Karpas-422 (cell line): Measurements from ENCODE around the gene FNBP1. TPM values are rescaled to one million over a fixed set of nuclear protein-coding genes. Genes with fewer than 3 reads are reported as not detected.

Experiments used
- DNase-seq: peaks from one replicate; pipeline ENCODE4 v3.0.0-alpha.2; 2015
- H2AFZ ChIP-seq: fragments of 200-600 bp; sonication (generic); 2 replicates; pipeline ENCODE4 v1.6.1; 2014; ENCODE audit warnings: antibody characterized with exemption, low read length, mixed read lengths
- H3K27ac ChIP-seq: fragments of 200-600 bp; sonication (generic); 2 replicates; pipeline ENCODE4 v1.5.1; 2014; ENCODE audit warnings: mild to moderate bottlenecking, low read length, moderate library complexity
- H3K27me3 ChIP-seq: fragments of 200-600 bp; sonication (generic); 2 replicates; pipeline ENCODE4 v1.6.1; 2014; ENCODE audit warnings: low read length, mixed read lengths
- H3K36me3 ChIP-seq: fragments of 200-600 bp; sonication (generic); 2 replicates; pipeline ENCODE4 v1.6.1; 2014; ENCODE audit warnings: low read length, mixed read lengths; ENCODE audit not compliant: insufficient read depth
- H3K4me1 ChIP-seq: fragments of 200-600 bp; sonication (generic); 2 replicates; pipeline ENCODE4 v1.6.1; 2014; ENCODE audit warnings: mild to moderate bottlenecking, low read length, mixed read lengths
- H3K4me2 ChIP-seq: fragments of 200-600 bp; sonication (generic); 2 replicates; pipeline ENCODE4 v1.6.1; 2014; ENCODE audit warnings: low read length, low read depth, mild to moderate bottlenecking; ENCODE audit not compliant: poor library complexity, severe bottlenecking
- H3K4me3 ChIP-seq: fragments of 200-600 bp; sonication (generic); 2 replicates; pipeline ENCODE4 v1.5.1; 2014; ENCODE audit warnings: mild to moderate bottlenecking, antibody characterized with exemption, low read length, mixed read lengths
- H3K79me2 ChIP-seq: fragments of 200-600 bp; sonication (generic); 2 replicates; pipeline ENCODE4 v1.6.1; 2014; ENCODE audit warnings: mild to moderate bottlenecking, low read length, mixed read lengths
- H3K9ac ChIP-seq: fragments of 200-600 bp; sonication (generic); 2 replicates; pipeline ENCODE4 v1.6.0; 2014; ENCODE audit warnings: low read length
- H3K9me2 ChIP-seq: fragments of 200-600 bp; sonication (generic), shearing (Covaris generic); replicated peaks from 2 replicates; pipeline ENCODE4 v1.6.0; 2014; ENCODE audit warnings: mild to moderate bottlenecking, low read length, moderate library complexity; ENCODE audit not compliant: insufficient read depth
- H3K9me3 ChIP-seq: fragments of 300-700, 200-600 bp; sonication (generic); 2 replicates; pipeline ENCODE4 v1.6.1; 2014; ENCODE audit warnings: low read length, mixed read lengths
- H4K20me1 ChIP-seq: fragments of 200-600 bp; sonication (generic); 2 replicates; pipeline ENCODE4 v1.6.1; 2014; ENCODE audit warnings: mild to moderate bottlenecking, antibody characterized with exemption, low read length, low read depth; ENCODE audit not compliant: insufficient read depth
- total RNA-seq: library from RNA; depleted of rRNA; stranded (reverse); fragments of >200 nt; shearing (Covaris generic); gene quantifications from 2 replicates; pipeline ENCODE4 v1.2.3, GENCODE V29; 2014; ENCODE audit warnings: low replicate concordance

The FNBP1 gene
- total RNA-seq, 1 experiment from 2014 or later: 205 TPM

- Histone ChIP-seq H4K20me1 (no peaks in the 10 kb centered on the region), H3K4me3 (no peak overlapping the region), H3K9me2 (no peaks in the 10 kb centered on the region), H3K27me3 (no peaks in the 10 kb centered on the region), H3K27ac (no peak overlapping the region), H3K79me2 (no peaks in the 10 kb centered on the region), H3K9ac (no peak overlapping the region), H3K9me3 (no peaks in the 10 kb centered on the region), H3K4me2 (no peak overlapping the region), H3K36me3 (peaks cover 34% of the 10 kb centered on the region), H3K4me1 (no peaks in the 10 kb centered on the region), H2AFZ (no peak overlapping the region)
- no peak for DNase-seq
Observed at GRCh38 chr9:129904734-129905133, 138.3 kb downstream of the FNBP1 start.

- Histone ChIP-seq H3K9me2 (no peaks in the 10 kb centered on the region), H3K4me2 (no peak overlapping the region), H3K9me3 (no peaks in the 10 kb centered on the region), H3K9ac (no peak overlapping the region), H4K20me1 (no peaks in the 10 kb centered on the region), H3K36me3 (peaks cover 33% of the 10 kb centered on the region), H3K27me3 (no peaks in the 10 kb centered on the region), H3K4me3 (no peak overlapping the region), H3K4me1 (no peaks in the 10 kb centered on the region), H2AFZ (no peak overlapping the region), H3K79me2 (no peaks in the 10 kb centered on the region), H3K27ac (no peak overlapping the region)
- DNase-seq: no peak
Observed at GRCh38 chr9:129902740-129903134, 140.3 kb downstream of the FNBP1 start.

GRCh38 chr9:129901993-129902739 is 140.8 kb downstream of the FNBP1 start:
- H3K27ac ChIP-seq: no peak overlapping the region
- no peaks in the 10 kb centered on the region for H3K27me3 ChIP-seq
- no peak overlapping the region for H2AFZ ChIP-seq
- H3K9me3 ChIP-seq: no peaks in the 10 kb centered on the region
- no peaks in the 10 kb centered on the region for H4K20me1 ChIP-seq
- no peak overlapping the region for H3K9ac ChIP-seq
- H3K4me2 ChIP-seq: no peak overlapping the region
- no peaks in the 10 kb centered on the region for H3K79me2 ChIP-seq
- H3K4me3 ChIP-seq: no peak overlapping the region
- H3K36me3 ChIP-seq: peaks cover 32% of the 10 kb centered on the region
- no peaks in the 10 kb centered on the region for H3K4me1 ChIP-seq
- no peak for DNase-seq
- H3K9me2 ChIP-seq: no peaks in the 10 kb centered on the region

- Histone ChIP-seq H4K20me1 (no peaks in the 10 kb centered on the region), H3K27ac (no peak overlapping the region), H2AFZ (no peak overlapping the region), H3K36me3 (peaks cover 42% of the 10 kb centered on the region), H3K9me3 (no peaks in the 10 kb centered on the region), H3K4me2 (no peak overlapping the region), H3K9ac (no peak overlapping the region), H3K79me2 (no peaks in the 10 kb centered on the region), H3K9me2 (no peaks in the 10 kb centered on the region), H3K4me1 (peaks cover 6% of the 10 kb centered on the region), H3K4me3 (no peak overlapping the region), H3K27me3 (no peaks in the 10 kb centered on the region)
- no peak for DNase-seq
Observed at GRCh38 chr9:129900263-129901027, 142.5 kb downstream of the FNBP1 start.

GRCh38 chr9:129899620-129900019 is 143.4 kb downstream of the FNBP1 start:
- H3K36me3 ChIP-seq: peaks cover 48% of the 10 kb centered on the region
- H2AFZ ChIP-seq: no peak overlapping the region
- H3K9me3 ChIP-seq: no peaks in the 10 kb centered on the region
- no peak overlapping the region for H3K27ac ChIP-seq
- H3K4me3 ChIP-seq: no peak overlapping the region
- H3K9ac ChIP-seq: no peak overlapping the region
- H3K4me2 ChIP-seq: no peak overlapping the region
- H3K79me2 ChIP-seq: peaks cover 5% of the 10 kb centered on the region; the same call in 1 of the 2 replicates
- H3K9me2 ChIP-seq: no peaks in the 10 kb centered on the region
- no peaks in the 10 kb centered on the region for H4K20me1 ChIP-seq
- DNase-seq: no peak
- H3K4me1 ChIP-seq: peaks cover 15% of the 10 kb centered on the region
- no peaks in the 10 kb centered on the region for H3K27me3 ChIP-seq

GRCh38 chr9:129898185-129898584 is 144.8 kb downstream of the FNBP1 start:
- Histone ChIP-seq H3K4me1 (peaks cover 27% of the 10 kb centered on the region), H3K79me2 (peaks cover 5% of the 10 kb centered on the region; the same call in 1 of the 2 replicates), H3K36me3 (peaks cover 48% of the 10 kb centered on the region), H3K9ac (no peak overlapping the region), H3K9me2 (no peaks in the 10 kb centered on the region), H3K27me3 (no peaks in the 10 kb centered on the region), H3K4me3 (no peak overlapping the region), H3K4me2 (no peak overlapping the region), H3K9me3 (no peaks in the 10 kb centered on the region), H2AFZ (no peak overlapping the region), H3K27ac (no peak overlapping the region), H4K20me1 (no peaks in the 10 kb centered on the region)
- no peak for DNase-seq

- no peak overlapping the region for H2AFZ ChIP-seq
- H3K4me1 ChIP-seq: peaks cover 36% of the 10 kb centered on the region
- H3K4me3 ChIP-seq: no peak overlapping the region
- H3K79me2 ChIP-seq: peaks cover 8% of the 10 kb centered on the region; the same call in 1 of the 2 replicates
- no peaks in the 10 kb centered on the region for H4K20me1 ChIP-seq
- DNase-seq: no peak
- peaks cover 41% of the 10 kb centered on the region for H3K36me3 ChIP-seq
- no peak overlapping the region for H3K27ac ChIP-seq
- no peaks in the 10 kb centered on the region for H3K9me2 ChIP-seq
- no peaks in the 10 kb centered on the region for H3K9me3 ChIP-seq
- no peaks in the 10 kb centered on the region for H3K27me3 ChIP-seq
- H3K9ac ChIP-seq: no peak overlapping the region
- H3K4me2 ChIP-seq: no peak overlapping the region
Observed at GRCh38 chr9:129897263-129897662, 145.7 kb downstream of the FNBP1 start.
